AG09319 (cell line): Measurements from ENCODE around the gene EXOC2.

ENCODE experiments used
- DNase-seq: peaks from one replicate; pipeline ENCODE4 v3.0.0-alpha.2; 2010; ENCODE audit warnings: low read depth; ENCODE audit errors: extremely low read depth
- CTCF ChIP-seq: IDR thresholded peaks from 2 replicates; pipeline ENCODE4 v1.5.1; 2011; ENCODE audit warnings: low read depth, mild to moderate bottlenecking, inconsistent platforms, low read length, moderate library complexity

EXOC2 gene

GRCh38 chr6:708237-708598 lies 15.3 kb upstream of the EXOC2 start:
- no peak for TF ChIP-seq CTCF
- no peak for DNase-seq

- no peak for TF ChIP-seq CTCF
Measured at GRCh38 chr6:707576-708236, 14.8 kb upstream of the EXOC2 start.

GRCh38 chr6:706819-707381 lies 14.0 kb upstream of the EXOC2 start:
- no peak for DNase-seq
- no peak for TF ChIP-seq CTCF

More at GRCh38 chr6:707576-708236, 14.8 kb upstream of the EXOC2 start:
- no peak for DNase-seq

GRCh38 chr6:706146-706545 lies 13.2 kb upstream of the EXOC2 start:
- no peak for DNase-seq
- TF ChIP-seq CTCF: no peak

GRCh38 chr6:705047-705446 lies 12.1 kb upstream of the EXOC2 start:
- no peak for DNase-seq
- no peak for TF ChIP-seq CTCF

- DNase-seq: no peak
Measured at GRCh38 chr6:704046-704445, 11.1 kb upstream of the EXOC2 start.

More at GRCh38 chr6:704046-704445, 11.1 kb upstream of the EXOC2 start:
- TF ChIP-seq CTCF: no peak
